Measurements from ENCODE around the gene ZNF207.
"Not testable (repeated sequence)": the region's sequence is repeated elsewhere in the genome, so short reads cannot be mapped to it uniquely, and the experiment has no call there.

ZNF207 gene

GRCh38 chr17:32349854-32350665 lies at the start of gene ZNF207:
TSS of gene ZNF207 (plus strand) at chr17:32350157. CDS start at chr17:32350286, 129 bp downstream.
- peak; percentile 97 for DNase-seq

GRCh38 chr17:32302037-32302436 lies 47.9 kb upstream of the ZNF207 start:
- DNase-seq, result no peak

GRCh38 chr17:32302860-32303649 lies 46.9 kb upstream of the ZNF207 start:
- no peak for DNase-seq

GRCh38 chr17:32303781-32304288 lies 46.1 kb upstream of the ZNF207 start:
- no peak for DNase-seq

- no peak for DNase-seq
These were observed 44.9 kb upstream of the ZNF207 start for GRCh38 chr17:32305049-32305448.

GRCh38 chr17:32307658-32308057 lies 42.3 kb upstream of the ZNF207 start:
- no peak for DNase-seq

- DNase-seq, result no peak
These were observed 38.9 kb upstream of the ZNF207 start for GRCh38 chr17:32311028-32311536.

GRCh38 chr17:32314636-32315035 lies 35.3 kb upstream of the ZNF207 start:
- no peak for DNase-seq

GRCh38 chr17:32315171-32315570 lies 34.8 kb upstream of the ZNF207 start:
- no peak for DNase-seq

GRCh38 chr17:32316653-32317052 lies 33.3 kb upstream of the ZNF207 start:
- not testable (repeated sequence) for DNase-seq

GRCh38 chr17:32317353-32317752 lies 32.6 kb upstream of the ZNF207 start:
- no peak for DNase-seq

- DNase-seq, result no peak
These were observed 31.9 kb upstream of the ZNF207 start for GRCh38 chr17:32318071-32318470.

- peak; percentile 47 for DNase-seq
These were observed 30.4 kb upstream of the ZNF207 start for GRCh38 chr17:32319548-32319905.

- DNase-seq, result not testable (repeated sequence)
These were observed 29.9 kb upstream of the ZNF207 start for GRCh38 chr17:32320080-32320479.

GRCh38 chr17:32320847-32321246 lies 29.1 kb upstream of the ZNF207 start:
- DNase-seq, result no peak

GRCh38 chr17:32323046-32323445 lies 26.9 kb upstream of the ZNF207 start:
- no peak for DNase-seq

- DNase-seq, result no peak
These were observed 26.0 kb upstream of the ZNF207 start for GRCh38 chr17:32323811-32324491.

- DNase-seq, result no peak
These were observed 22.0 kb upstream of the ZNF207 start for GRCh38 chr17:32327911-32328310.

GRCh38 chr17:32330147-32330546 lies 19.8 kb upstream of the ZNF207 start:
- DNase-seq, result no peak

- no peak for DNase-seq
These were observed 18.5 kb upstream of the ZNF207 start for GRCh38 chr17:32331243-32332040.

GRCh38 chr17:32333187-32333586 lies 16.8 kb upstream of the ZNF207 start:
- DNase-seq, result no peak

GRCh38 chr17:32335046-32335445 lies 14.9 kb upstream of the ZNF207 start:
- DNase-seq, result no peak
